Kidney capillary endothelial cell (primary cell): Measurements from ENCODE around the gene B4GALNT1.
"Not testable (repeated sequence)": the region's sequence is repeated elsewhere in the genome, so short reads cannot be mapped to it uniquely, and the experiment has no call there.

Experiments used
- DNase-seq: peaks from one replicate; pipeline ENCODE4 v3.0.0-alpha.2; 2018; ENCODE audit warnings: low spot score

The B4GALNT1 gene

DNA sequence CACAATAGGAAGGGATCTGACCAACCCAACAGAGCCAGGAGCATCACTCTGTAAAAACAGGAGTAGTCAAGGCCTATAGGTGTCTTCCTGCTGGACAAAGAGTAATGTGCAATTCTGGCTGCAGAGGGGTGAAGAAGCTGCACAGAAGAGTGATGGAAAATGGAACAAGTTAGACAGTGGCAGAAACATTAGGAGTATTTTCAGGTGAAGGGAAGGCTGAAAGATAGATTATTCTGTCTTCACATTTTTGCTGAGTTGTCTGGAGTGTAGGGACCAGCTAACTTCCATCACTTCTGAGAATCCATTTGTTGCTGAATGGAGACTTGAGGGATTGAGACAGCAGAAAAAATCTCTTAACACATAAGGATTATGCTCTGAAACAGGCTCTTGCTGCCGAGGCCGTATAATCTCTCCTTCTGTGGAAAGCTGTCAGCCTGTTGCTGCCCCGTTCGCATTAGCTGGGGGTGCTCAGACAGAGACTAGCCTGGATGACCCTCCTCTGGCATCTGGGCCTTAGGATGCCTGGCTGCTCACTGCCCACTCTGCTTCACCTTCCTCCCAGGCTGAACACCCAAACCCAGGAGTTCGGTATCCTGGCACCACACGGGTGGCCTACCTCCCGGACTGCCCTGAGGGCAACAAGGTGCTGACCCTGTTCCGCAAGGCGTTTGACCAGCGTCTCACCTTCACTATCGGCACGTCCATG lies 24.9 kb downstream of the B4GALNT1 start:
- no peak for DNase-seq

DNA sequence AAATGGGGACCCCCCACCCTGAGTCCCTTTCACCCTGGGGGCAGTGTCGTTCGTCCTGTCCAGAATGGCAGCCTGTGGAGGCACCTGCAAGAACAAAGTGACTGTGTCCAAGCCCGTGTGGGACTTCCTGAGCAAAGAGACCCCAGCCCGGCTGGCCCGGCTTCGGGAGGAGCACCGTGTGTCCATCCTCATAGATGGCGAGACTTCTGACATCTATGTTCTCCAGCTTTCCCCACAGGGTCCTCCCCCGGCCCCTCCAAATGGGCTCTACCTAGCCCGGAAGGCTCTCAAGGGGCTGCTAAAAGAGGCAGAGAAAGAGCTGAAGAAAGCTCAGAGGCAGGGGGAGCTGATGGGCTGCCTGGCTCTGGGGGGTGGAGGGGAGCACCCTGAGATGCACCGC lies 26.2 kb downstream of the B4GALNT1 start:
- no peak for DNase-seq

DNA sequence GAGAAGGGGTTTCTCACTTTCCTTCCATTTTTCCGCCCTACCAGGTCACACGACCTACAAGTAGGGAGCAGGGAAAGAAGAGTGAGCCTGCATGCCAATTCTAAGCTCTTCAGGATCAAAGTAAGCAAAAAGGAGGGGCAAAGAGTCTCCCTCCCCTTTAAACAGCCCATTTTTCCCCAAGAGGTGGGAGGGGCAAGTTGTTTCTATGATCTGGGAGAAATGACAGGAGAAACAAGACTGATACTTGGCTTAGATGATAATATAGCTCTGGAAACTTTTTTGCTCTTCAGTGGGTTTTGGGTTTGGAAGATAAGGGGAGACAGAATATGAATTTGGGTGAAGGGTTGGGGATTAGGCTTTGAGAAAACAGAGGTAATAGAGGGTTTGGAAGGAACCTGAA lies 26.6 kb downstream of the B4GALNT1 start:
- DNase-seq = no peak

DNA sequence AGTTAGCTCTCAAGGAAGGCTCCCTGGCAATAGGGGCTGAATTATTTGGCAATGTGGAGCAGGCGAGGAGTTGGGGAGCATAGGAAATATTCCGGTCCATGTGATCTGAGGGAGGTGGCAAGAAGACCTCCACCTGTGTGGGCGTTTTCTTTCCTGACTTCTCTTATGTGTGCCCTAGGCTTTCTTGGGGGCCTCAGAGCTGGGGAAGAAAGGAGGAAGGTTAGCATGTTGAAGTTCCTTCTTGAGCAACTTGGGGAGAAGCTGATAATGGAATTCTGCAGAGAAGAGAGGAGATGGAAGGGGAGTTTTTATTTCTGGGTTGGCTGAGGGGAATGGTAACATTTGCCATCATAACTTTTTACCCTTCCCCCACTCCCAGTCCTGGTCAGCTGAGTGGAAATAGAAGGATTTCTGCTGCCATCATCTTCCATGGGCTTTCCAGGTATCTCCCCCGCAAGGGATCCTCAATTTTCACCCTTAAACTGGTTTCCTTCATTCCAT lies 27.1 kb downstream of the B4GALNT1 start:
- DNase-seq = no peak

DNA sequence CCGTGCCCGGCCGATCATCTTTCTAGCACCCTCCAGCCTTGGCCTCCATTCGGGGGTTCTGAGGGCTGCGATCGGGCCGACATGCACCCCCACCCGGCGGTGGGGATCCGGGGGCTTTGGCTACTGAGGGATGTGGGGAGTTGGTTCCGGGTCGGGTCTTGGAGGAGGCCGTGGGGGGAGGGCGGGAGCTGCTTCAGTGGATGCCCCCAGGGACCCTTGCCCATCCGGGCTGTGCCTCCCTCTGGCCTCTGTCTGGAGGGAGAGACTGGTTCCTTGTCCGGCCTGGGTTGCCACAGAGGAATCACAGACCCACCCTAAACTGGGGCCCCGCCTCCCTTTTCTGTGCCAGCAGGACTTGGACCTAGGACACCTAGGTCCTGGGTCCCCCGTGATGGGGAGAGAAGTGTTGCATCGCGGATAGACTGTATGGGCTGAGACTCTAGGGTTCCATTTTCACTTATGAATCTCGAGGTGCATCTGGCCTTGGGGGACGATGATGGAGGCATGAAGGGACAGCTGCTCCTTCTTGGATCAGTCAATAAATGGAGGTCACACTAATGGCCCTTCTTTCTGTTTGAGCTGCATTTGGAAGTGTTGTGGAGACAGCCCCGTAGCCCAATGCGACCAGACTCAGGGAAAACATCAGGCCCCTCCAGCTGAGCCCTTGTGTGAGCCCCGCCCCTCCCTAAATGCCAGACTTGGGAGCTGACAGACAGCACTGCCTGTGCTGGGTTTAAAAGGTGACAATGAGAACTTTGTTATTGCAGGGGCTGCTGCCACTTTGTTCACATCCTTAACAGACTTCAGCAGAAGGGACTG lies 27.8 kb downstream of the B4GALNT1 start:
- no peak for DNase-seq

DNA sequence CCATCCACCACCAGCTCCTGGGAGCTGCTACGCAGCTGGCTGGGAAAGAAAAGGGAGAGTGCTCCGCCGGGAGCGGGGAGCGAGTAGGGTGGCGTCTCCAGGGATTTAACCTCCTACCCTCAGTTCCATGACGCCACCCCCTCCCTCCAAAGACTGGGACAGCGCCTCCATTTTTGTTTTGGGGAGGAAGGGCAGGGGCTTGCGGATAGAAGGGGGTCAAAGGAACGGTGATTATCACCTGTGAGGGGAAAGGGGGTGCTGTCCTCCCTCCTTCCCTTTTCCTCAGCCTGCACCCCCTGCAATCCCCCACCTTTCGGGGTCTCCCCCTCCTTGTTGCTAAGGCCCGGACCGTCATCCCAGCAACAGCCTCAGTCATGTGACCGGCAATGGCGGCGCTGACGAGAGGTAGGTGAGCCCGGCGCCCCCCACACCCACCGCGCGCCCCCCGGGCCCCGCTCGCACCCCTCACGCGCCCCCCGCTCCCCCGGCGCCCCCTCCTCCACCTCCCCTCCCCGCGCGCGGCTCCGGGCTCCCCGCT lies 28.5 kb downstream of the B4GALNT1 start, which contains the start of gene DTX3:
Gene DTX3 (plus strand): TSS at position 371 of the 538 bp plus-strand sequence. CDS start 1,694 bp downstream, outside the sequence.
- no peak for DNase-seq

DNA sequence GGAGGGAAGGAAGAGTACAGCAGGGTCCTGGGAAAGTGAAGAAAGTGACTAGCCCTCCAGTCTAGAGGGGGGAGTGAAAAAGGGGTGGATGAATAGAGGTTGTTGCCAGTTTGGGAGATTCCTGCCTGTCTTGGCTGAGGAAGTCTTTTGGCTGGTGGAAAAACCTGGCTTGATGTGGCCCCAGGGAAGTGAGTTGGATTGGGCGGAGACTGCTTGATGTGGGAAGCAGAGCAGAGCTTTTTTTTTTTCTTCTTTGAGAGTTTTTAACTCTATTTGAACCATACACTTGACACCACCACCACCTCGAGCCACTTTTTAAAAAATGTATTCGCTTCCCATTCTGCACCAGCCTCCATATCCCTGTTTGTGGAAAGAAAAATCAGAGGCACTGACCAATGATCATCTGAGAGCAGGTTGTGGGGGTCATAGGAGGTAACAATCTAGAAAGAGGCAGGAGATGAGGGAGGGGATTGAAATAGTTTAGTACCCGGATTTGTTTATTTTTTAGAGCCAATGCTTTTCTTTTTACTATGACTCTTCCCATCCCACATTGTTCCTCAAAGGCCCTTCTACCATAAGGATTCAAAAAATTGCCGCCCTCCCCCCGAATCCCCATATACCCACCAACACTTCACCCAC lies 29.1 kb downstream of the B4GALNT1 start:
- DNase-seq = no peak

DNA sequence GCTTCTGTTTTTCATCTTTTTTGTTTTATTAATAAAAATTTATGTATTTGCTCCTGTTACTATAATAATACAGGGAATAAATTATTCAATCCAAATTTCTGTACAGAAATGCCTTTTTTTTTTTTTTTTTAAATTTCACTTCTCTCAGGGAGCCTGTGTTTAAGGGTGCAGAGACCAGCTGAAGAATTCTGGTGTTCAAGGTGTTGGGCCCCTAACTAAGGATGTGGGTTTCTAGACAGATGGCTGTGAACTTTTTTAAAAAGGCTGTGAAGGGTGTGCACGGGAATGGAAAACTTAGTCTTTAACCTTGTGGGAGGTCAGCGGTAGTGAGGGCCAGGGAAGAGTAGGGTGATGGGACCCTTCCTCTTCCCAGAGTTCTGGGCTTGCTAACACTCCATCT lies 29.7 kb downstream of the B4GALNT1 start:
- DNase-seq = no peak

DNA sequence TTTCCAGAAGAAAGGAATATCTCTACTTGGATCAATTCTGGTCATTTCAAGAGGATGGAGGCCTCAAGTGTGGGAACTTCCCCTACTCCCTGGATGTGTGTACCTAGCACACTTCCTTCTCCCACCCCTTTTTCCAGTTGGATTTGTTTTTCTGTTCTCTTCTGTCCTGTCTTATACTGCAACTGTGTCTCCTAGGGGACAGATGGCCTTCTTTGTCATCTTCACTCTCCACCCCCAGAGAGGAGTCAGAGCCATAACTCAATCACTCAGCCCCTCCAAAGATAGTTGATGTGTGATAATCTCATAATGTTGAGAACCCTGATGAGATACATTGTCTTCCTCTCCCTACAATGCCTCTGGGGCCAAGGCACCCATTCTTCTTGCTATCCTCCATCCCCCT lies 30.5 kb downstream of the B4GALNT1 start:
- no peak for DNase-seq

DNA sequence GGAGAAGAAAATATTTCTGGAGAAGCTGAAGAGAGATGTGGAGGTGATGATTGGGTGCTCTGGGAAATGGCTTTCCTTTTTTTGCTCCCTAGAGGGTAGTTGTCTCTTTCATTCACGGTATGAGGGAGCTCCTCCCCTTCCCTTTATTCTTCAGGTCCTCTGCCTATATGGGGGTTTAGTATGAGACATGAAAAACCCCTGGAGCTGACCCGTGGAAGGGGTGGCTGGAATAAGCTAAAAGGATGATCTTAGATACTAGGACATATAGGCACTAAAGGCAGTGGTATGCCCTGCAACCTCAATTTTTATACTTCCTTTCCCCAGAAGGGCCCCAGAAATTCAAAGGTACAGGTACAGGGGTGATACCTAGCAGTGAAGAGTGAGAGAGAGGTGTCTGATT lies 32.6 kb downstream of the B4GALNT1 start:
- no peak for DNase-seq

DNA sequence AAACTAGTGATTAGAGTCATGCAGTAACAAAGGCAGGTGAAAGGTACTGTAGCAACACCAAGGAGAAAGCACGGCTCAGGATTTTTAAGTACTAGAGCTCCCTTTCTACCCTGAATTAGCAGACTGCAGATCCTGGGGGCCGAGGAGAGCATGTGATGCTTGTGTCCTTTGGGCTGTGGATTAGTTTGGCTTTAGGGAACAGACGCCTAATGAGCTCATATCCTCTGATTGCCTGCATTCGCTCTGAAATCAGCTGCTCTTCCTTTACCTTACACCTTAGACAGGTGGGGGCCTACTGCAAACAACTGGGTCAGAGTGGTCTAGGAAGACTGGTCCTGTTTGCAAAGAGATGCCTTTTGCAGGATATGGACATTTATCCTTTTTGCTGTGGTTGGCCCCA lies 39.8 kb downstream of the B4GALNT1 start:
- no peak for DNase-seq

DNA sequence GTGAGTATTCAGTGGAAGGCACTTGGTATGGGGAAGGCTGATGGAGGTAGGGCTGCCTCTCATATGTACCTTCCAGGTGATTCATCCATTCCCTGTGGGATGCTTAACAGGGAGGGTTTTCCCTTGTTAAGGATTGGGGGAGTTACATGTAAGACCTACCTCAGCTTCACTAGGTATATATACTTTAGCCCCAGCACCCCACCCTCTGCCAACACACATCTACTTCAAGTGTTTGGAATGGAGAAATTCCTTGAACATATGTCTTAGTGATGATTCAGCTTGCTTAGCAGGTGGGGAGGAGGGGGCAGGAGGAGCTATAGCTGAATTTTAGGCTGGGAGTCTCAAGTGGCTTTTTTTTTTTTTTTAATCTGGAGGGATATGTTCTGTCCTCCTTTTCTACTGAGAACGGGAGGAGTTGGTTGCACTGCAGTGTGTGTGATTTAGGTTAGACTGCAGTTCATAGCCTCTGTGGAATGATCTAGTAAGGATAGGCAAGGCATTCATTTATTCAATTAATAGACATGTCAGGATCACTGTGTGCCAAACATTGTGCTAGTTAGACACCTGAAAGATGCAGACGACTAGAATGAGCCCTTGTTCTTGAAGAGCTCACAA lies 40.3 kb downstream of the B4GALNT1 start:
- no peak for DNase-seq

DNA sequence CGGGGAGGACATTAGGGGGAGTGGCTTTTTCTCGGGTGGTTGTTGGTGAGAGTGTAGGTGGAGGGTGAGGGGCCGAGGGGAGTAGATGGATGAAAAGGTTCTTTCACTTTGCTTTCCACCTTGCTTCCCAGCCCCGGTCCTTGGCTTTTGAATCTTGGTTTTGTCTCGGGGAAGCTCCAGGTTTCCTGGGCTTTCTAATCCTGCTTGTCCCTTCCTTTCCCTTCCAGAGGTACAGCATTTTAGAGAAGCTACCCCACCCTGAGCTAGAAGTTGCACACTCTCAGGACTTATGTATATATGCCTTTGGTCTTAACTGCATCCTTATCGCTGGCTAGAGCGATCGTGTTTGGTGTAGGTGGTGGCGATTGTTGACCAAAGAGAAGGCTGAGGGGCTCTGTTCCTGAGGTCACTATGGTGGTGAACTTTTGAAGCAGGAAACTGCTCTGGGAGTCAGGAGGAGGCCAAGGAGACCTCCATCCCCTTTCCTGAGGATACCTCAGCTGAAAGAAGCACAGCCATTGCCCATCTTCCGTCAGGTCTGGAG lies 41.1 kb downstream of the B4GALNT1 start:
- DNase-seq = no peak

DNA sequence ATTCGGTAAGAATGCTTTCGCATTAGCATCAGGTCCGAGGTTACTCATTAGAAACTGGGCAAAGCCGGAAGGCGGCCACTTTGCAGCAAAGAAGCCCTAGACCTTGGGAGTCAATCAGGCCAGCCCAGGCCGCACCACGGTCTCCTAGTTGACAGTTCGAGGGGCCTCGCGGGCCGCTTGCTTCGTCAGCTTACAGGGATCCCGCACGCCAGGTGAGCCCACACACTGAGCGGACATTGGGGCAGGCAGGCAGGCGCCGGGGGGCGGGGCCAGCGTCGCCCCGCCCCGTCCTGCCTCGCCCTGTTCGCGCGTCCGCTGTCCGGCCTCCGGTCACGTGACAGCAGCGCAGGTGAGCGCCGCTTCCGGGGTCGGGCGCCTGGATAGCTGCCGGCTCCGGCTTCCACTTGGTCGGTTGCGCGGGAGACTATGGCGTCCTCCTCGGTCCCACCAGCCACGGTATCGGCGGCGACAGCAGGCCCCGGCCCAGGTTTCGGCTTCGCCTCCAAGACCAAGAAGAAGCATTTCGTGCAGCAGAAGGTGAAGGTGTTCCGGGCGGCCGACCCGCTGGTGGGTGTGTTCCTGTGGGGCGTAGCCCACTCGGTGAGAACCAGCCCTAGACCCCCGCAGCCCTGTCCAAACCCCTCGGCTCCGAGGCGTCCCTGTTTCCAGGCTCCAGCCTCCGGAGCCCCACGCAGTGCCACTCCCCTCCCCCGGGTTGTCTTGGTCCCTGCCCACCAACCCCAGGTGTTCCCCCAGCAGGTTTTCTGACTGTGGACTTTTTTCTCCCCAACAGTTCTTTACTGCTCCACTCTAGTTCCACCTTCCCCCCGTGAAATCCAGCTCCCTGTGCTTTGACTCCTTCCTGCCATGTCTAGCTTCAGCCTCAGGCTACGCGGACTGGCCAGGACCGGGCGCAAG lies 41.9 kb downstream of the B4GALNT1 start, which contains the start of gene PIP4K2C:
Gene PIP4K2C (plus strand): TSS at position 329 of the 918 bp plus-strand sequence. CDS start 98 bp downstream, at position 427.
- no peak for DNase-seq

DNA sequence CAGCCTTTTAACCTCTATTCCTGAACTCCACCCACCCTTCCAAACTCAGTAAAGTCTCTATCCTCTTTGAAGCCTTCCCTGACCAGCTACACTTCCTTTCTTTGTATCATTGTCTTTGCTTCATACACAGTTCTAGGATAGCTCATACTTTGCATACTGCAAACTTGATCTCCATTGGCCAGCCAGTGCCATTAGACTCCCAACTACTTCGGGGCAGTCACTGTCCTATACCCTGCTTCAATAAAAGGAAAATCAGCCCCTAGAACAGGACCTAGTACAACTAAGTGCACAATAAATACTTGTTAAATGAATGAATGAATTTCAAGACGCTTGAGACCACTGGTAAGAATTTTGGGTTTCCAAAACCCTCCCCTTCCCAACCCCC lies 42.5 kb downstream of the B4GALNT1 start:
- no peak for DNase-seq

DNA sequence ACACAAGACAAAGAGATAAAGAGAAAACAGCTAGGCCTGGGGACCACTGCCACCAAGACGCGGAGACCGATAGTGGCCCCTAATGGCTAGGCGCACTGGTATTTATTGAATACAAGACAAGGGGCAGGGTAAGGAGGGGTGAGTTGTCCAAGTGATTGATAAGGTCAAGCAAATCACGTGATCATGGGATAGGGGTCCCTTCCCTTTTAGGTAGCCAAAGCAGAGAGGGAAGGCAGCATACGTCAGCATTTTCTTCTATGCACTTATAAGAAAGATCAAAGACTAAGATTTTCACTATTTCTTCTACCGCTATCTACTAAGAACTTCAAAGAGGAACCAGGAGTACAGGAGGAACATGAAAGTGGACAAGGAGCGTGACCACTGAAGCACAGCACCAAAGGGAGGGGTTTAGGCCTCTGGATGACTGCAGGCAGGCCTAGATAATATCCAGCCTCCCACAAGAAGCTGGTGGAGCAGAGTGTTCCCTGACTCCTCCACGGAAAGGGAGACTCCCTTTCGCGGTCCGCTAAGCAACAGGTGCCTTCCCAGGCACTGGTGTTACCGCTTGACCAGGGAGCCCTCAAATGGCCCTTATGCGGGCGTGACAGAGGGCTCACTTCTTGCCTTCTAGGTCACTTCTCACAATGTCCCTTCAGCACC lies 43.9 kb downstream of the B4GALNT1 start:
- DNase-seq = not testable (repeated sequence)

DNA sequence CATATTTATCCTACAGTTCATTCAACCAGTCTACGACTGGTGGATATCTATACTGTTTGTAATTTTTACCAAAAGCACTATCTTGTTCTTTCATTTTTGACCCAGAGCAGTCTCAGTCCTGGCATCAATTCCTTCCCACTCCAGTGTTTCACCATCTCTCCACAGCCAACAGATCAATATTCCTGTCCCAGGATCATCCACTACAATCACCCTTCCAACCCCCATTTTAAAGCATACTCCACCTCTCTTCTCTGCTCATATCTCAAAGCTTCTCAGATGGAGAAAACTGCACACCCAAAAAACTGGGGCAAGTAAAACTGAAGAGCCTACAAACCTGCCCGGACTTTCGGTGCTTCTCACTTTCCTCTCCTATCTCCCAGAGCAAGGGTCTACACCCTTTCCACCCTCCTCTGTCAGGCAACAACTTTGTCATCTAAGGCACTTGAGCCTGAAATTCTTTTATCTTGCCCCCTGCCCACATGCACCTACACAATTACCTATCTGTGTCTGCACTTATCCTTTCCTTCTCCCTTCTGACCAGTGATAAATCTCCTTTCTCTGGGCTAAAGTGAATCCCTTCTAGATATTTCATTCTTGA lies 46.1 kb downstream of the B4GALNT1 start:
- no peak for DNase-seq

DNA sequence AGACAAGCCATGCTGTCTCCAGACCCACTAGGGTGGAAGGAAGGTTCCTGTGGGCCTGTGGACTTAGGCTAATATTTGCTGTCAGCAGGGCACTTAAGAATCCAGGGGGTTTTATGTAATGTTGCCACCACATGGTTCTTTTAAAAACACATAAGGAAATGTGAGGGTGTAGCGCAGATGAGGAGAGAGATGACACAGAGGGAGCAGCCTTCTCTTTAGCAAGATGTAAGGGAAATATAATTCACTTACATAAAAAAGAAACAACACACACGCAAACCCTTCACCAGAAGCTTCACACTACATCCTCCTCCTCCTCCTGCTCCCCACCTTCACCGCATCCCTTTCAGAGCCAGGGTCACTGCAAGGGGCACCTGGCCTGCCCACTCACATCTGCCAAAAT lies 46.9 kb downstream of the B4GALNT1 start:
- no peak for DNase-seq

DNA sequence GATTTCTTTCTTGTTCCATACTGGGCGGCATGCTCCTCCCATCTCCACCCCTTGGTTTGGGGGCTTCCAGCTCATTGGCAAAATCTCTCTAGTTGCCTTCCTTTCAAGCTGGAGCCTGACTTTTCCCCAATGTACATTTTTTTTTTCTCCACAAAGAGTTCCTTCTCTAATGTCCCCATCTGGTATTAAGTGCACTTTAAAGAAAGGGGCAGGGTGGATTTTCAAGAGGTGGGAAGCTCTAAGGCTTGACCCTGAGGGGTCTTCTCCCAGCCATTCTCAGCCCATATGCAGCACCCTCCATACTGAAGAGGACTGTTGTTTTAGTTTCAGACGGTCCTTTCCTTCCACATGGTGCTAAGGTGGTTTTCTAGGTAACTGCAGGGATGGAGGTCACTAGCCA lies 47.8 kb downstream of the B4GALNT1 start:
- no peak for DNase-seq

DNA sequence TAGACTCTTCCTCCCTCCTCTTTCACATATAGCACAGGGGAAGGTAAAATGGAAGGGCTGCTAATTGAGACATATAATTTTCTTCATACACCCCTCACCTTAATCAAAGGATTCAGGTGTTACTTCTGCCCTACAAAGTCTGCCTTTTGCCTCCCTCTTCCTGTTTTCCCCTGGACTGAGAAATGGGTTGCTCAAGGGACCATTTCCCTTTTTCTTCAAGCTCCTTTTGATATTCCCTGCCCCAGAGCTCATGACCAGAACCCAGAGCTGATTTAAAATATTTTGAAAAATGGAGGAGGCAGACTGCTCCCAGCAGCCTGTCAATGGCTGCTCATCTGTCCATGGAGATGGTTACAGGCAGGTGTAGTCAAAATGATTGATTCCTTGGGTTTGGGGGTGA lies 48.3 kb downstream of the B4GALNT1 start:
- no peak for DNase-seq
